ENCODE measurements around the gene HERC6. TPM values are rescaled to one million over a fixed set of nuclear protein-coding genes. Genes with fewer than 3 reads are reported as not detected.

Gene HERC6
- total and polyA plus RNA-seq, 2 donors from 2014 or later = 7.4 to 15.7 TPM

DNA sequence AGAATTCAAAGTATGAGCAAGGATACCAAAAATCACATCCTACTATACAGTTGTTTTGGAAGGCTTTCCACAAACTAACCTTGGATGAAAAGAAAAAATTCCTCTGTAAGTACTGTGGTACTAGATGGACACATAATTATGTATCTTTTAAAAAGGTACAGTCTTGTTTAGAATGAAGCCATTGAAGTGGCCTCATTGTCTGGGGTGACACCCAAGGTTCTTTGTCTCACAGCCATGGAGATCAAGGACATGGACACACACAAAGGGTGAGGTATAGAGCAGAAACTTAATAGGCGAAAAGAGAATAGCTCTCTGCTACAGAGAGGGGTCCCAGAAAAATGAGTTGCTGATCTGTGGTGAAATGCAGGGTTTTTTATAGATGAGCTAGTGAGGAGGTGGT is 61.5 kb downstream of the HERC6 start:
- Histone ChIP-seq H3K9me3 (ENCODE audit: control insufficient read depth in 2 of 3, insufficient read depth in 1 of 3, low read length in 3 of 3) (no peaks in the 10 kb centered on the region), H3K4me1 (ENCODE audit: control insufficient read depth in 2 of 3, insufficient read depth in 2 of 3, low read depth in 1 of 3, low read length in 3 of 3) (no peaks in the 10 kb centered on the region), H3K27me3 (ENCODE audit: control insufficient read depth, insufficient read depth, low read length) (no peaks in the 10 kb centered on the region), H3K27ac (ENCODE audit: low read depth in 2 of 2, low read length in 2 of 2) (no peak overlapping the region), H3K4me3 (ENCODE audit: low read length in 3 of 3) (no peak overlapping the region), H3K9ac (ENCODE audit: low read length in 3 of 3) (no peak overlapping the region), H3K36me3 (ENCODE audit: control insufficient read depth in 2 of 3, insufficient read depth in 3 of 3, low read length in 3 of 3) (peaks cover 0 to 3% (median 0%) of the 10 kb centered on the region in 3 donors)
- no peak for DNase-seq
- TF ChIP-seq, protein P1, sequence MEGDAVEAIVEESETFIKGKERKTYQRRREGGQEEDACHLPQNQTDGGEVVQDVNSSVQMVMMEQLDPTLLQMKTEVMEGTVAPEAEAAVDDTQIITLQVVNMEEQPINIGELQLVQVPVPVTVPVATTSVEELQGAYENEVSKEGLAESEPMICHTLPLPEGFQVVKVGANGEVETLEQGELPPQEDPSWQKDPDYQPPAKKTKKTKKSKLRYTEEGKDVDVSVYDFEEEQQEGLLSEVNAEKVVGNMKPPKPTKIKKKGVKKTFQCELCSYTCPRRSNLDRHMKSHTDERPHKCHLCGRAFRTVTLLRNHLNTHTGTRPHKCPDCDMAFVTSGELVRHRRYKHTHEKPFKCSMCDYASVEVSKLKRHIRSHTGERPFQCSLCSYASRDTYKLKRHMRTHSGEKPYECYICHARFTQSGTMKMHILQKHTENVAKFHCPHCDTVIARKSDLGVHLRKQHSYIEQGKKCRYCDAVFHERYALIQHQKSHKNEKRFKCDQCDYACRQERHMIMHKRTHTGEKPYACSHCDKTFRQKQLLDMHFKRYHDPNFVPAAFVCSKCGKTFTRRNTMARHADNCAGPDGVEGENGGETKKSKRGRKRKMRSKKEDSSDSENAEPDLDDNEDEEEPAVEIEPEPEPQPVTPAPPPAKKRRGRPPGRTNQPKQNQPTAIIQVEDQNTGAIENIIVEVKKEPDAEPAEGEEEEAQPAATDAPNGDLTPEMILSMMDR (IDR thresholded peaks at IDR 0.05; ENCODE audit: borderline replicate concordance, extremely low read depth, insufficient read depth) = no peak
- intact Hi-C loops (cut with DNase I) = no loop called here
- FAIRE-seq = no peak

DNA sequence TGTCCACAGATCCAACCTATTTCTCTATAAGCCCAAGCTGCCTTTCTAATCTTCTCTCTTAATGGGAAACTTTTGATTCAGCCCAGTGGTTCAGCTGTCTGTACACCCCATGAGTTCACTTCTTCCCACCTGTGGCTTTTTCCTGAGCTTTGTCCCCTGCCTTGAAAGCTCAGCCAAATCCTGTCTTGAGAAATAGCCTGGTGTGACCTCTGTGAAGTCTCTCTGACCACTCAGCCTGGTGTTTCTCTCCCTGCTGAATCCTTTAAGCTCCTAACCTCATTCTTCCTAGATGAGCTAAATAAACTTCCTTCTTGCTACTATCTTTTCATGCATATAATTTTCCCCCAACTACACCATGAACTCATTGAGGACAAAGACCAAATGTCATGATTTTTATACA is 63.0 kb downstream of the HERC6 start:
- H3K4me1 ChIP-seq (ENCODE audit: control insufficient read depth in 2 of 3, insufficient read depth in 2 of 3, low read depth in 1 of 3, low read length in 3 of 3) = no peaks in the 10 kb centered on the region
- H3K27ac ChIP-seq (ENCODE audit: low read depth in 2 of 2, low read length in 2 of 2) = no peak overlapping the region
- intact Hi-C loops (cut with DNase I) = no loop called here
- FAIRE-seq (no peak), DNase-seq (no peak)
- H3K9me3 ChIP-seq (ENCODE audit: control insufficient read depth in 2 of 3, insufficient read depth in 1 of 3, low read length in 3 of 3) = no peaks in the 10 kb centered on the region
- no peaks in the 10 kb centered on the region for H3K27me3 ChIP-seq (ENCODE audit: control insufficient read depth, insufficient read depth, low read length)
- no peak overlapping the region for H3K9ac ChIP-seq (ENCODE audit: low read length in 3 of 3)
- peaks cover 0 to 3% (median 0%) of the 10 kb centered on the region in 3 donors for H3K36me3 ChIP-seq (ENCODE audit: control insufficient read depth in 2 of 3, insufficient read depth in 3 of 3, low read length in 3 of 3)
- TF ChIP-seq, protein P1 (IDR thresholded peaks at IDR 0.05; ENCODE audit: borderline replicate concordance, extremely low read depth, insufficient read depth) = no peak
- H3K4me3 ChIP-seq (ENCODE audit: low read length in 3 of 3) = no peak overlapping the region

DNA sequence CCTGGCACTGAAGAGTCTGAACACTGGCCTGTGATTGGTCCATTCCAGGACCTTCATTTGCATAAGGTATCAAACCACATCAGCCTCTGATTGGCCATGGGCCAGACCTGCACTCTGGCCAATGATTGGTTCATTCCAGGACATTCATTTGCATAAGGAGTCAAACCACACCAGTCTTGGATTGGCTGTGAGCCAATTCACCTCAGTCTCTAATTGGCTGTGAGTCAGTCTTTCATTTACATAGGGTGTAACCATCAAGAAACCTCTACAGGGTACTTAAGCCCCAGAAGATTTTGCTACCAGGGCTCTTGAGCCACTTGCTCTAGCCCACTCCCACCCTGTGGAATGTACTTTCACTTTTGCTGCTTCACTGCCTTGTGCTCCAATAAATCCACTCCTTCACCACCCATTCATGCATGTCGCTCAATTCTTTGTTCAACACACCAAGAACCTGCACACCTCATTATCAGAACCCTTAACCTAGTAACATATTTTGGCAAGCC is 64.1 kb downstream of the HERC6 start:
- Histone ChIP-seq H3K9me3 (ENCODE audit: control insufficient read depth in 2 of 3, insufficient read depth in 1 of 3, low read length in 3 of 3) (no peaks in the 10 kb centered on the region), H3K27me3 (ENCODE audit: control insufficient read depth, insufficient read depth, low read length) (no peaks in the 10 kb centered on the region), H3K27ac (ENCODE audit: low read depth in 2 of 2, low read length in 2 of 2) (no peak overlapping the region), H3K36me3 (ENCODE audit: control insufficient read depth in 2 of 3, insufficient read depth in 3 of 3, low read length in 3 of 3) (peaks cover 0 to 3% (median 0%) of the 10 kb centered on the region in 3 donors), H3K4me3 (ENCODE audit: low read length in 3 of 3) (no peak overlapping the region), H3K9ac (ENCODE audit: low read length in 3 of 3) (no peak overlapping the region), H3K4me1 (ENCODE audit: control insufficient read depth in 2 of 3, insufficient read depth in 2 of 3, low read depth in 1 of 3, low read length in 3 of 3) (no peaks in the 10 kb centered on the region)
- intact Hi-C loops (cut with DNase I) = no loop called here
- DNase-seq = no peak
- TF ChIP-seq, protein P1 (IDR thresholded peaks at IDR 0.05; ENCODE audit: borderline replicate concordance, extremely low read depth, insufficient read depth) = no peak
- FAIRE-seq = no peak

DNA sequence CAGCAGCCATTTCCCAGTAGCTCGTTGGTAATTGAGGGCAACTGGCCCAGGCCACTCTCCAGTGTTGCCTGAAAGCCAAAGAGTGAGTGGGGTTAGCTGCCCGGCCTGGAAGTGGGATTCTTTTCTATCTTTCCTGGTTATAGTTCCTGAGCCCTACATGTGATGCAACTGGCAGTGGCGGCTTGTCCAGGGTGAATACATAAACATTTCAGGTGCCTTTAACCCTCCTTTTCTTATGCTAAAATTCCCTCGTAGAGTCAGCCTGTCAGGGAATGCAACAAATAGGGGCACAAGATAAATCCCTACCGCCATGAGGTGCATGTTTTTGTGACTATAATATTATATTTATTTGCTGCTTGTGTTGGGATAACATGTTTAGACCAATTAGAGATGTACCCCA is 64.8 kb downstream of the HERC6 start:
- Histone ChIP-seq H3K27me3 (ENCODE audit: control insufficient read depth, insufficient read depth, low read length) (no peaks in the 10 kb centered on the region), H3K9me3 (ENCODE audit: control insufficient read depth in 2 of 3, insufficient read depth in 1 of 3, low read length in 3 of 3) (no peaks in the 10 kb centered on the region), H3K4me1 (ENCODE audit: control insufficient read depth in 2 of 3, insufficient read depth in 2 of 3, low read depth in 1 of 3, low read length in 3 of 3) (no peaks in the 10 kb centered on the region), H3K9ac (ENCODE audit: low read length in 3 of 3) (no peak overlapping the region), H3K27ac (ENCODE audit: low read depth in 2 of 2, low read length in 2 of 2) (no peak overlapping the region), H3K4me3 (ENCODE audit: low read length in 3 of 3) (no peak overlapping the region), H3K36me3 (ENCODE audit: control insufficient read depth in 2 of 3, insufficient read depth in 3 of 3, low read length in 3 of 3) (peaks cover 0 to 3% (median 0%) of the 10 kb centered on the region in 3 donors)
- no peak for DNase-seq
- no peak for FAIRE-seq
- TF ChIP-seq, protein P1 (IDR thresholded peaks at IDR 0.05; ENCODE audit: borderline replicate concordance, extremely low read depth, insufficient read depth) = no peak
- intact Hi-C loops (cut with DNase I) = no loop called here
